ENCODE data around the gene BCL11B.

BCL11B gene

DNA sequence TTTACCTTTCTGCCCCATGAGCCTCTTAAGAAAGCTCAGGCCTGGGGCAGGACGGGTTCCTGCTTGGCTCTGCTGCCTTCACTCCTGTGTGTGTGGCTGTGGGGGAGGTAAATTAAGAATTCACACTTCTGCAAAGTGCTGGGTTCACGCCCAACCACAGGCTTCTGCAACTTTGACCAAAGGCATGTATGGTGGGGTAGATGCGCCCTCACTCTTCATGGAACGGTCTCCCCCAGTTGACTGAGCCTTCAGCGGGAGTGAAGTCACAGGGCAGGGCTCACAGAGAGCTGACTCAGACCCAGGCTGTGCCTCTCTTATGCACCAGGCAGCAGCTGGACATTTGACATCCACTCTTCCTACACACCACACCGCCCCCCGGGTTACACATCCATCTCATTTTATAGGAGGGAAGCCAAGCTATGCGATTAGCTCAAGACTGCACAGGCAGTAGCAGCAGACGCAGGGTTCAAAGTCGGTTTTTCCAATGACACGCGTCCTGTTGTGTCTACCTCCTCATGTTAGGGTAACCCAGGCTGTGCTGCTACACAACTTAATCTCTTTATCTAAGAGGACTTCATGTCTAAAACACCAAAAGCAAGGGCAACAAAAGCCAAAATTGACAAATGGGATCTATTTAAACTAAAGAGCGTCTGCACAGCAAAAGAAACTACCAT is 15.4 kb upstream of the BCL11B start:
- in situ Hi-C loops (cut with HindIII; ENCODE audit: low sequenced_read_pairs) = no loop called here

DNA sequence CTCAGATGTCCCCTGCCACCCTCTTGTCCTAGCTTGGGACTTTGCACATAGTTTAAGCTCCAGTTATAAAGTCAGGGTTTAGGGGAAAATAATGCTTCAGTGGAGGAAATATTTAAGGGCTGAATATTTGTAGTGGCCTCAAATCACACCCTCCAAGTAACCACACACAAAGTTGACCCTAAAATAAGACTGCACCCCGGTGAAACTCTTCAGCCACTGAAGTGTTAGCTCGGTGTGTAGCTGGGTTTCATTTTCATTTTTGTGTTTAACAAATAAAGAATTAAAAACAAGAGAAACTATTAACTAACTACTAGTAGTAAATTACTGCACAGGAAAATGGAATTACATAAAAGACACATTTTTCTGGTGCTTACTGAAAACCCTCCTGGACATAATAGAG is 14.8 kb upstream of the BCL11B start:
- in situ Hi-C loops (cut with HindIII; ENCODE audit: low sequenced_read_pairs) = no loop called here

DNA sequence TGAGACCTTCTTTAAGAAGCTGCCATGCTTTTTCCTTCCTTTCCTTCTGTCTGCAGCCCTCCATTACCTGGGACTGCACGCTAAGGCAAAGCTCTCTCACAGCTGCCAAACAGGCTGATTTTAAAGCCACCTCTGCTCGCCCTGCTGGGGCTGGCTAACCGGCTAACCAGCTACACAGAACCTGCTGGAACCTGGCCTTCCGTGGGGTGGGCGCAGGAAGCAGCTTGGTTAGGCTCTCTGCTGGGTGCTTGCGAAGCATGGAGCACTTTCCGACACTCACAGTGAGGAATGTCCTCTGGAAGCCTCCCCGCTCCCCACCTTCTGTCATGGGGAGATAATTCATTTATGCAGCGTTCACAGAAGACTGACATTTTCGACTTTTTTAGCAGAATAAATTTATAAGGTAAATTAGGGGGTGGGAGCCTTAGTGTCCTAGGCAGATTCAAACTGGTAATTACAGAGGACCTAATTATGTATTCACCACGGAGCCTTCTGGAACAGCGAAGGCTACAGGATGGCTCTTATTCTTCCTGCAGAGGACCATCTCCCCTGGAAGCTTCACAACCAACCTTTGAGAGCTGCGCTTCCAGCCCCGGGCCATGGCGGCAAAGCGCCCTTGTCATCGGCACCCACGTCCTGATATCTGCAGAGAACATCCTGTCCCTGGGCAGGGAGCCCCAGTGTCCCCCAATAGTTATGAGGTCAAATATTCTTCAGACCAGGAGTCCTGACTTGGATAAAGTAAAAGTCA is 12.4 kb upstream of the BCL11B start:
- in situ Hi-C loops (cut with HindIII; ENCODE audit: low sequenced_read_pairs) = no loop called here

DNA sequence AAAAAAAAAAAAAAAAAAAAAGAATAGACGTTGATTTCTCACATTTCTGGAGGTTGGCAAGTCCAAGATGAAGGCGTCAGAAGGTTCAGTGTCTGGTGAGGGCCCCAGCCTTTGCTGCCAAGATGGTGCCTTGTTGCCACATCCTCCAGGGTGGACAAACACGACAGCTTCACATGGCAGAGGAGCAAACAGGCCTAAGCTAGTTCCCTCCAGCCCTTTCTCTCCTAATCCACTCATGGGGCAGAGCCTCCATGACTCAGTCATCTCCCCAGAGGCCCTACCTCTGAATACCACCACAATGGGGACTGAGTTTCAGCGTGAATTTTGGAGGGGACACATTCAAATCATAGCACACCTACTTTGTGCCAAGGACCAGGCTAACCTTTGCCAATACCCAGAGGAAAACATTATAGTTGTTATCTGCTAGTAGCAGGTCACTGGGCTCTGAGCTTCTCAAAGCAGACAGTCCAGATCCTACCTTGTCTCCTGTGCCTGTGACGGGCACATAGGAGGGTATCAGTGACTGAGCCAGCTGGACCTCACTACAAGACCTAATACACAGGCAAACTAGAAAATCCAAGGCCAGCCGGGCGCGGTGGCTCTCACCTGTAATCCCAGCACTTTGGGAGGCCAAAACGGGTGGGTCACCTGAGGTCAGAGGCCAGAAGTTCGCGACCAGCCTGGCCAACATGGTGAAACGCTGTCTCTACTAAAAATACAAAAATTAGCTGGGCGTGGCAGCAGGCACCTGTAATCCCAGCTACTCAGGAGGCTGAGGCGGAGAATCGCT is 10.5 kb upstream of the BCL11B start:
- in situ Hi-C loops (cut with HindIII; ENCODE audit: low sequenced_read_pairs) = no loop called here

DNA sequence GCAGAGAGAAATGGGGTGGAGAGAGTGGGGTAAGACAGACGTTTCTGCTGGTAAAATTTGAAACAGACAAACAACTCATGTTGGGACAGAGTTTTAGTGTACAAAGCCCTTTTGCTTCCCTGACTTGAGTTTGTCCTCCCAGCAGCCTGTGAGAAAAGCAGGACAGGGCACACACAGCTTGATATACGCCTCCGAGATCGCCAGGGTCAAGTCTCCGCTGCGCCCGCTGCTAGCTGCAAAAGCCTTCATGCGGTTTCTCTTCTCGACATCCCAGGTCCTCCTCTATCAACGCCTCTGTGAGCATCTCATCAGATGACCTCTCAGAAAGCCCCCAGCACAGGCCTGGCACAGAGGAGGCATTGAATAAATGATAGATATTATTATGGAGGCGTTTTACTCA is 9.4 kb upstream of the BCL11B start:
- in situ Hi-C loops (cut with HindIII; ENCODE audit: low sequenced_read_pairs) = no loop called here

DNA sequence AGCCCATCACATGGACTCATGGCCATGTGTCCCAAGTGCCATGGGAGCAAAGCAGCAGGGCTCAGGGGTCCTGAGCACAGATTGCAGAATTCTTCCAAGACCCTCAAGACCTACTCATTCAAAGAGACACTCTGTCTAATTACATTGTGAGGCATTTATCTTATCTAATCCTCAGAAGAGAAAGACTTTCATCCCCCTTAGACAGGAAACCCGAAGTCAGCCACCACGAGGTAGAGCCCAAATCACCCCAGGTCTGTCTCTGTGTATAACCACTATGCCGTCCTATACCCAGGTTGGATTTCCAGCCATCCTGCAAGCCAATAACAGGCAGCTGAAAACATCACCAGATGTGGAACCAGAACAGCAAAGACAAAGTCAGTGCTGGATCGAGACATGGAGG is 8.9 kb upstream of the BCL11B start:
- in situ Hi-C loops (cut with HindIII; ENCODE audit: low sequenced_read_pairs) = no loop called here

DNA sequence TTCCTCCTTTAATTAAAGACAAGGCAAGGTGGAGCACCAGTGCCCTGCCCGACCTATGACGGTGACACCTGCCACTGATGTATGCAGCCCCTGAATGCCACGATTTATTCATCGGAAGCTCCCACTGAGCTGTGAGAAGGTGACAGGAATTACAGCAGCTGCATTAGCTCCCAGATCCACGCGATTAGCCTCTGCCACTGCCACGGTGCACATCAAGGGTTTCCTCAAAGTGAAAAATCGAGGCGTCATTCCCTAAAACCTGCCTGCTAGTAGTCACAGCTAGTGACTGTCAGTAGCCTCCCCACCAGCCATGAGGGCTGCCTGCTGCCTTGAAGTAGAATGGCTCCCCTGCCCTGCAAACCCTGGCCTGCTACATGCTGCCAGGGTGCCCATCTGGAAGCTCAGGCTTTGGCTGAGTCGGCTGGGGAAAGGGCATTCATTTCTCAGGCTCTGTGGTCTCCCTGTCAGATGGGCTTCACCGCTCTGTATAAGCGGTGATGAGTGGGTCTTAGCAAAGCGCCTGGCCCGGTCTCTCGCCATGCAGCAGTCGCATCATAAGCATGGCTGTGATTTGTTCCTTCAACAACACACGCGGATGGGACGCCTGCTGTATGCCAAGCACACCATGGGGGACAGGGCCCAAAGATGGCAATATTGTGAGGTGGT is 8.2 kb upstream of the BCL11B start:
- in situ Hi-C loops (cut with HindIII; ENCODE audit: low sequenced_read_pairs) = no loop called here

DNA sequence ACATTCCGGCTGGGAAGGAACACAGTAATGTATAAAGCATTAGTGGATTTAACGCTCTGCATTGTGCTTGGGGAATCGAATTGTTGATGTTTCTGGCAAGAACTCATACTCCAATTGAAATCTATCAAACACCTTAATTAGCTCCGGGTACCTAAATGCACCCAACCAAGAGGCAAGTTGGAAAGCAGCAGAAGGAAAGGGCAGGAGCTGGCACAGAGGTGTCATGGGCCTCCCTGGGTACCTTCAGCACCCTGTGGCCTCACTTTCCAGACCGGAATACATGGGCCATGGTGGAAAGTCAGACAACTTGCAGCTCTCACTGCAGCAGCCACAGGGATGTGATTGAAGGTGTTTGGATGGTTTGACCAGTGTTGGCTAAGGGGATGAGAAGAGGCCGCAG is 6.8 kb upstream of the BCL11B start:
- in situ Hi-C loops (cut with HindIII; ENCODE audit: low sequenced_read_pairs) = no loop called here

DNA sequence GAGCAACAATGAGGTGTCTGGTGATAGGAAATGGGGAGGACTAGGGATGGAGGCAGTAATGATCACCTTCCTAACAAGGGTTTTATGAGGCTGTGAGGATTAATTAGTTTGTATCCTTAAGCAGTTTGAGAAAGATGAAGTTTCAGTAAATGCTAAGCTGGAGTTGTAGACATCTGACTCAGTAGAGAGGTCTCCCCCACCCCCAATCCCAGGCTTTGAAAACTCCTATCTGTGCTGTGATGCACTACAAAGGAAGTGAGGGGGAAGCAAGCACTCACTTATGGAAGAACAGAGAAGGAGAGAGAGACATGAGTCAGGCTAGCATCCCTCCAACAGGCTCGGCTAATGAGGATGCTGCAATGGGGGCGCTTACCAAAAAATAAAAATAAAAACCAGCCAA is 5.5 kb upstream of the BCL11B start:
- in situ Hi-C loops (cut with HindIII; ENCODE audit: low sequenced_read_pairs) = no loop called here

DNA sequence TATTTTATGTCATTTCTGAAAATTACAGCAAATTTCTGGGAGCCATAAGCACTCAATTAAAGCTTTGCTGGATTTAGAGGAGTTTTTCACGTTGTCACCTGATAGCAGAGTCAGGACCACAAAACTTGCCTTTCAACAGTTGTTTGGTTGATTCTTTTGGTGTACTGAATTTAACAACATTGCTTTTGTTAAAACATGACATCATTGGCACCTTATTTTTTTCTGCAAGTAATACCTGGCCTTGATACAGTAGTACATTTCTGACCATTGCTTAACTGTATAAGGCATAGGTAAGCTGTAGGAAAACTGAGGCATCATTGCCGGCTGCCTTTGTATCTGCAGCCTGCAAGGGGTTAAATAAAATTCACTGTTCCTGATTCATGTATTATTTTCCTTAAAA is 4.5 kb upstream of the BCL11B start:
- in situ Hi-C loops (cut with HindIII; ENCODE audit: low sequenced_read_pairs) = no loop called here

DNA sequence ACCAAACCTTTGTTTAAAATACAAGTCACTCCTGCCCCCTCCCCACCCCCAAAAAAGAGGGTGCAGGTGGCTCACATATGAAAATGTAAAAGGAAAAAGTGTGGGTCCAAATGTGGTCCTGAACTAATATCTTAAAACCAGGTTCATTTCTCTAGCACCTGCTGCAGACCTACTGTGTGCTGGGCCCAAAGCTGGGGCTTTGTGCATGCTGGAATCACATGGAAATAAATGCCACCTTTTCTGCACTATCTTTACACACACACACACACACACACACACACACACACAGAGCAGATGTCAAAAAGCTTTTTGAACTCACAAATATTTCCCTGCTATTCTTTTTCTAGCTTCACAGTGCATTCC is 3.2 kb upstream of the BCL11B start:
- in situ Hi-C loops (cut with HindIII; ENCODE audit: low sequenced_read_pairs) = no loop called here

DNA sequence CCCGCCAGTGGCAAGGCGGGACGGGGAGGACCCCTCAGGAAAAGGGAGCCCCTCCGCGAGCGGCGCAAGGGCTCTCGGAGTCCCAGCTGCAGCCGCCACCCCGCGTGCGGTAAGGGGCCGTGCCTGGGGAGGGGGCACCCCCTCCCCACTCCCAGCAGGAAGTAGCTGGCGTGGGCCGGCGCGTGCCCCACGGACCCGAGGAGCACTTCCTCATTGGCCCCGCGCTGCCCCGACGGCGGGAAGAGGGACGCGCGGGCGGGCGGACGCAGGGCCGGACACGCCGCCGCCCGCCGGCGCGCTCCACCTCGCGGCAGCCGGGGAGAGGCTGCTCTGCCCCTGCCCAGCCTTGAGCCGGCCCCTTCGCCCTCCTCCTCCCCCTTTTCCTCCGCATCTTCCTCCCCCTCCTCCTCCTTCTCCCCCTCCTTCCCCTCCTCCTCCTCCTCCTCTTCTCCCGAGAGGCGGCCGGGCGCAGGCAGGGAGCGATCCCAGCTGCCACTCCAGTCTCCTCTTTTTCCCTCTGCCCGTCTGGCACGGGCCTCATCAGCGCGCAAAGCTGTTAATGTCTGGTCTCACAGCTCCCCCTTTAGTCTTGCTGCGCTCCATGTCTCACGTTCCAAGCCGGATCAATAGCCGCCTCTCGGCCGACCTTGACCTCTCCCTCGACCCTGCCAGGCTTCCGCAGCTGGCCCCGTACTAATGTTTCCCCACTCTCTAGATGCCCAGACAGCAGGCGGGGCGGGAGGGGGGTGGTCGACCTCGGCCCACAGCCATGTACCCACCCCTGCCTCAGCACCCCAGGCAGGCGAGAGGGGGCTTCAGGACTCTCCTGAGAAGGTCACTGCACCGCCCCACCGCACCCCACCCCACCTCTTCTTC is 2.6 kb upstream of the BCL11B start:
- in situ Hi-C loops (cut with HindIII; ENCODE audit: low sequenced_read_pairs) = no loop called here

DNA sequence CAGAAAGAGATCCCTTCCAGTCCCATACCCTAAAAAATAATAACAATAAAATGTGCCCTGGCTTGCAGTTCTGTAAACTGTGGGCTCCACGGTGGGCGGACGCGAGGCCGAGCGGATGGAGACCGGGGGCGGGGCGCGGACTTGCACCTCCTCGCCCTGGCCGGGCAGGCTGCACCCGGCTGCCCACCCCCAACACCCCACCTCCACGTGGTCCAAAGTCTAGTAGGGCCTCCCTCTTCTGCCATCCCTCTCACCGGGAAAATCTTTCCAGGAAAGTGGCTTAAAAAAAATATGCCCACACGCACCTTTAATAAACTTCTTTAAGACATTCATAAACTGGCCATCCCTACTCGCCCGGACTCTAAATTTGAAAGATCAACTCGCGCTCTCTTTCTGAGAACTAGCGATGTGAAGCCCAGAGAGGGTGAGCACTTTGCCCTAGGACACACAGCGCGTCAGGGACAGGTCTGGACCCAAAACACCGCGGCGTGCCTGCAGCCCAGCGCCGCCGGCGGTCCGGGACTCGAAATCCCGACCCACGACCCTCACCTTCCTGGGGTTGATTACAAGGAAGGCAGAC is 1.9 kb upstream of the BCL11B start:
- in situ Hi-C loops (cut with HindIII; ENCODE audit: low sequenced_read_pairs) = no loop called here

DNA sequence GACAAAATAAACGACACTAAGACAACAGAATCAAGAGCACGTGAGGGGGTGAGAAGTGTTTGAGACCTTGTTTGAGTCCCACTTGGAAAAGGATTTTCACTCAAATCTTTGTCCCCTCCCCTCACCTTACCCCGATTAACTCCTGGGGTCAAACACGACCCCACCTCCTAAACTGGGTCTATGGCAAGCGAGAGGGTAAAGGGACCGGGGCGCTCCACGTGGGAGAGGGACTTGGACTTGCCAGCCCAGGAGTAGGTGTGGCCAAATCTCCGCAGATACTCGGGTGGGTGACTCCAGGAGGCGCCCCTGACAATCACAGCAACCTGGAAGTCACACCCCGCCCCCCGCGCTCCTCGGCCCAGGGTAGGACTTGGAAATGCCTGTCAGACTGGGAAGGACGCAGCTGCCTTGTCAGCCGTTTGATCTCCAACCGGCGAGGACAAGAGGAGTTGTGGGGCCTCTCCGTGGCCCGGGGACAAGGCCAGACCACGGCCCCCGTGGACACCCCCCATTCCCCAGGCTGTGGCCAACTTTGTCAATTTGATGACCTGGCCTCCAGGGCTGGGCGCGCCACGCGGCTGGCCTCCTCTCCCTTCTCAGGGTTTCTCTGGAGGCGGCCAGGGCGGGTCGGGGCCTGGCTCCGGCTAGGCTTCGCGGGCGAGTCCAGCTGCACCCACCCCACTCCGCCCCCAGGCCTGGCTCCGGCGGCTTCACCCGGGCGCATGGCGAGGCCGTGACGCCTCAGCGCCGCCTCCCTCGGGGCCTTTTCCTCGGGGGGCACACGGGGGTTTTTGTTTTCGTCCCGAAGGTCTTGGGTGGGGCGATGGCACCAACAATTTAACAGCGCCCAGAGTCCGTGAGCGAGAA is 1.1 kb upstream of the BCL11B start:
- in situ Hi-C loops (cut with HindIII; ENCODE audit: low sequenced_read_pairs) = no loop called here

DNA sequence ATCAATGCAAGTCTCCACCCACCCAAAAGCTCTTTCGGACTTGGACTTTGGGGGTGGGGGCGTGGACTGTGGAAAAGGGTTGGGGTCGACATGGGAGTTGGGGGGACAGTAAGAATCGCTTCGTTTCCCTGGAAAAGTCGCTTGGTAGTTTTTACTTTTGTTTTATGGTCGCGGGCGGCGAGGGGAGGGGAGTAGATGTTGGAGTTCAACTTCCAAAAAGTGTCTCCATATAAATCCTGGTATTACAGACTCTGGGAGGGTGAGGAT is 568 bp upstream of the BCL11B start:
- in situ Hi-C loops (cut with HindIII; ENCODE audit: low sequenced_read_pairs) = no loop called here

DNA sequence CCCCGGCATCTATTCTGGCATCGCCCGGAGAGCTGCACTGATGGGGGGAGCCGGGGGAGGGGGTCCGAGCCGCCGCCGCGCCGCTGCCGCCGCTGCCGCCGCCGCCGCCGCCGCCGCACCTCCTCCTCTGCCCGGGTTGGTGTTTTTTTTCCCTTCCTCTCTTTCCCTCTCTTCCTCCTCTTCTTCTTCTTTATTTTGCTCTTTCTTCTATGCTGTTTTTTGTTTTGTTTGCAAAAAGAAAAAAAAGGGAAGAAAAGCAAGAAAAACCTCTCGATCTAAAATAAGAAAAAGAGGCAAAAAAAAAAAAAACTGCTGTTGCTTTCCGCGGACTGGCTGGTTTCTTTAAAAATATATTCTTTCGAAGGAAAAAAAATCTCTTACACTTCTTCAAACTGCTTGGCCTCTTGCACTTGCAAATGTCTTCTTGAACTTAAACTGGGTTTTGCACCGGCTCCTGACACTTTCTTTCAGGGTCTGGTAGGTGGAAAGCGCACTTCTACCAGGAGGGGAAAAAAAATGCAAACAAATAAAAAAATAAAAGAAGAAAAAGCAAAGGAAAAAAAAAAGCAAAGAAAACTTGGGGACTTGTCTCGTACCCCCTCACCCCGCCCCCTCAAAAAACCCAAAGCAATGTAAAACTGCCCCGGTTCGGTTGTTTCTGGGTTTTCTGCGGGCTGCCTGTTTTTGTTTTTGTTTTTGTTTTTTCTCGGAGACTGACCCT is 616 bp downstream of the BCL11B start:
- in situ Hi-C loops (cut with HindIII; ENCODE audit: low sequenced_read_pairs) = no loop called here

DNA sequence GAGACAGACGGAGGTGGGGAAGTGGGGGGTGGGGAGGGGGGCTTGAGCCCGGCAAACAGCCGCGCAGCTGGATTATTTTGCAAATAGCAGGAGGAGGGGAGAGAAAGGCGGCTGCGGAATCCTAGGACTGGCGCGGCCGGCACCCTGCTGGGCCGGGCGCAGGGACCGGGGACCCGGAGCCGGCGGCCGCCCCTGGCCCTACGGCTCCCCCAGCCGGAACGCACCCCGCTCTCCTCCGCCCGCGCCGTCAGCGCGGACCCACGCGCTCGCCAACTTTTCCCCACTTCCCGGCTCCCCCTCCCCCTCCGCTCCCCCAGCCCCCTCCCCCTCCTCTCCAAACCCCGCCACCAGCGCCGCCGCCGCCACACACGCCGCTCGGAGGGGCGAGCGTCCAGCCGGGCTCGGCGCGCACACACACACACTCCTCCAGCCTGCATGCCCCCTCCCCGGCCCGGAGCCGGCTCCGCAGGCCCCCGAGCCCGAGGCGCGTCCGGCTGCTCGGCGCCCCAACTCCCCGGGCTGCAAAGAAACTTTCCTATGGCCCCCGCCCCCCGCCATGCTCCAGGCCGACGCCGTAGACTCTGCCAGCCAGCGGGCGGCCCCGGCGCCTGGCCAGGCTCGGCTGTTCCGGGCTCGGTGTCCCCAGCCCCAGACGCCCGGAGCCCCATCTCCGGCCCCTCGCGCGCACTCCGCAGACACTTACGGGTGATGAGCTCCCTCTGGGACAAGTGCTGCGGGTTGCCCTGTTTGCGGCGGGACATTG is 1.4 kb downstream of the BCL11B start:
- in situ Hi-C loops (cut with HindIII; ENCODE audit: low sequenced_read_pairs) = no loop called here
